B cell (primary cell): ENCODE results near the gene FAM111A. TPM values are rescaled to one million over a fixed set of nuclear protein-coding genes. Genes with fewer than 3 reads are reported as not detected.

Source experiments
- ATAC-seq: fragments of 200-7000 bp; cut with Tn5 transposase; one replicate; pipeline ENCODE4 v1.10.0; 2021; ENCODE audit warnings: low read depth, mild to moderate bottlenecking, moderate number of reproducible peaks, moderate library complexity
- CTCF ChIA-PET: fragments of 350-600 bp; sonication (Branson Sonifier 250); formaldehyde crosslinking; loops from one replicate; lab custom pipeline; 2021; ENCODE audit warnings: antibody characterized with exemption, inconsistent platforms; lab: Charles Lee
- POLR2A ChIA-PET: fragments of 350-600 bp; sonication (Branson Sonifier 250); formaldehyde crosslinking; loops from one replicate; lab custom pipeline; 2021; ENCODE audit warnings: antibody characterized with exemption; lab: Charles Lee
- DNase-seq: peaks from one replicate; pipeline ENCODE4 v3.0.0; 2013
- H2AFZ ChIP-seq: 2 replicates; pipeline ENCODE4 v1.6.1; 2012; ENCODE audit warnings: mild to moderate bottlenecking, low read depth, low read length; ENCODE audit not compliant: insufficient read depth, poor library complexity, severe bottlenecking
- H3K27ac ChIP-seq, 2 donors: 1 replicate in 1 of 2; 2 replicates in 1 of 2; pipeline ENCODE4 v1.5.1; 2012 to 2013; ENCODE audit warnings: low read length in 2 of 2, mild to moderate bottlenecking in 2 of 2, moderate library complexity in 1 of 2
- H3K27me3 ChIP-seq, 4 experiments: fragments of 200-600 bp in 1 of 4; sonication (generic) in 1 of 4; replicated peaks in 1 of 4; 1 replicate in 2 of 4; 2 replicates in 2 of 4; pipeline versions ENCODE4 v1.6.1 to v1.7.0; 2013 to 2016; ENCODE audit warnings: low read length in 3 of 4, mild to moderate bottlenecking in 2 of 4, mixed read lengths in 1 of 4, moderate library complexity in 1 of 4; ENCODE audit not compliant: insufficient read depth in 4 of 4, control insufficient read depth in 3 of 4; ENCODE audit errors: control extremely low read depth in 1 of 4
- H3K36me3 ChIP-seq, 2 experiments: replicated peaks in 1 of 2; 1 replicate in 1 of 2; 2 replicates in 1 of 2; pipeline versions ENCODE4 v1.6.1 to v1.7.1; 2013; ENCODE audit warnings: low read length in 1 of 2; ENCODE audit not compliant: insufficient read depth in 2 of 2, control insufficient read depth in 1 of 2; ENCODE audit errors: control extremely low read depth in 1 of 2, extremely low read depth in 1 of 2
- H3K4me1 ChIP-seq, 2 donors: fragments of 200-600 bp in 1 of 2; sonication (generic) in 1 of 2; 1 replicate in 1 of 2; 2 replicates in 1 of 2; pipeline versions ENCODE4 v1.5.1 to v1.6.1; 2013 to 2017; ENCODE audit warnings: low read length in 2 of 2; ENCODE audit not compliant: control insufficient read depth in 2 of 2, insufficient read depth in 2 of 2
- H3K4me2 ChIP-seq: replicated peaks from 2 replicates; pipeline ENCODE3; 2012; ENCODE audit warnings: mild to moderate bottlenecking, low read depth, low read length; ENCODE audit not compliant: poor library complexity, severe bottlenecking
- H3K4me3 ChIP-seq, 5 experiments: fragments of 200-600 bp in 1 of 5; sonication (generic) in 1 of 5; 1 replicate in 3 of 5; 2 replicates in 2 of 5; pipeline versions ENCODE4 v1.5.1 to v1.7.0; 2011 to 2016; ENCODE audit warnings: low read length in 4 of 5, mild to moderate bottlenecking in 4 of 5, low read depth in 2 of 5, control low read depth in 1 of 5, moderate library complexity in 1 of 5; ENCODE audit not compliant: insufficient read depth in 1 of 5; ENCODE audit errors: control extremely low read depth in 1 of 5, extremely low read depth in 1 of 5
- H3K79me2 ChIP-seq: fragments of 200-600 bp; sonication (generic); one replicate; pipeline ENCODE4 v1.6.0; 2016; ENCODE audit warnings: low read length; ENCODE audit not compliant: control insufficient read depth, insufficient read depth
- H3K9ac ChIP-seq: fragments of 200-600 bp; sonication (generic); 2 replicates; pipeline ENCODE4 v1.6.1; 2017; ENCODE audit warnings: mild to moderate bottlenecking, low read length, moderate library complexity
- H3K9me3 ChIP-seq, 3 donors: one replicate each; pipeline versions ENCODE4 v1.6.1 to v1.7.1; 2013; ENCODE audit warnings: low read length in 2 of 3; ENCODE audit not compliant: control insufficient read depth in 2 of 3, insufficient read depth in 1 of 3; ENCODE audit errors: control extremely low read depth in 1 of 3
- H4K20me1 ChIP-seq: 2 replicates; pipeline ENCODE4 v1.6.0; 2012; ENCODE audit warnings: mild to moderate bottlenecking, low read length; ENCODE audit not compliant: insufficient read depth, control insufficient read depth, poor library complexity, severe bottlenecking
- H3K27ac Mint-ChIP-seq: one replicate; pipeline ENCODE4 v1.8.0; 2021; ENCODE audit warnings: mixed read lengths
- H3K27me3 Mint-ChIP-seq: one replicate; pipeline ENCODE4 v1.8.0; 2021; ENCODE audit warnings: mixed read lengths
- H3K4me1 Mint-ChIP-seq: one replicate; pipeline ENCODE4 v1.8.0; 2021; ENCODE audit warnings: mixed read lengths
- H3K4me3 Mint-ChIP-seq: one replicate; pipeline ENCODE4 v1.8.0; 2021; ENCODE audit warnings: mixed read lengths
- H3K9me3 Mint-ChIP-seq: one replicate; pipeline ENCODE4 v1.8.0; 2022; ENCODE audit warnings: mixed read lengths; ENCODE audit not compliant: insufficient read depth
- CTCF ChIP-seq: fragments of 200-600 bp; IDR thresholded peaks from one replicate; pipeline ENCODE4 v1.8.0; 2022; ENCODE audit warnings: antibody characterized with exemption, mild to moderate bottlenecking
- EZH2 ChIP-seq: IDR thresholded peaks from 2 replicates; pipeline ENCODE4 v1.6.1; 2012; ENCODE audit warnings: borderline replicate concordance, low read depth, mild to moderate bottlenecking, moderate library complexity, low read length; ENCODE audit not compliant: insufficient read depth, poor library complexity, severe bottlenecking
- WGBS: methylation state at CpG from one replicate; pipeline ENCODE4 v1.1.5; 2013; ENCODE audit warnings: missing lambda C conversion rate; ENCODE audit not compliant: insufficient coverage; 5-methylcytosine and 5-hydroxymethylcytosine counted together
- intact Hi-C: fragments of 100-400 bp; cut with micrococcal nuclease; formaldehyde crosslinking; loops from one replicate; pipeline ENCODE4 v1.10.0; 2022
- polyA plus RNA-seq: library from polyadenylated mRNA; depleted of rRNA; stranded (reverse); fragments of >200 nt; gene quantifications from 2 replicates; pipeline ENCODE4 v1.2.3, GENCODE V29; 2012
- total RNA-seq, 2 donors: library from RNA; stranded (reverse); fragments of 120-200 nt in 1 of 2; gene quantifications; 1 replicate in 1 of 2; 2 replicates in 1 of 2; pipeline versions ENCODE4 v1.2.3 to v1.2.4, GENCODE V29; 2013 to 2022

FAM111A gene
- total and polyA plus RNA-seq, 2 donors (not counting 1 experiment from before 2014, with no cell fraction given) = 57.0 to 120 TPM

GRCh38 chr11:59112494-59112893 is 30.2 kb upstream of the FAM111A start:
- Mint-ChIP-seq H3K4me3 (no peak overlapping the region), H3K27ac (no peak overlapping the region), H3K27me3 (no peaks in the 10 kb centered on the region), H3K9me3 (peaks cover 5% of the 10 kb centered on the region), H3K4me1 (peaks cover 41% of the 10 kb centered on the region)
- no peak overlapping the region for H3K9ac ChIP-seq
- H3K36me3 ChIP-seq = peaks cover 1 to 12% of the 10 kb centered on the region in 2 experiments
- TF ChIP-seq EZH2 (no peak), CTCF (no peak)
- ATAC-seq = no peak
- intact Hi-C loops = no loop called here
- H3K27ac ChIP-seq = no peak overlapping the region
- DNase-seq = no peak
- H3K4me2 ChIP-seq = no peak overlapping the region
- peaks cover 0 to 9% (median 7%) of the 10 kb centered on the region in 3 donors for H3K9me3 ChIP-seq
- WGBS = no CpG with 5 or more reads among the region's 2 CpGs
- H3K79me2 ChIP-seq = no peaks in the 10 kb centered on the region
- ChIA-PET CTCF (no interaction called here), POLR2A (no interaction called here)
- peaks cover 19 to 21% of the 10 kb centered on the region in 2 donors for H3K4me1 ChIP-seq
- H3K27me3 ChIP-seq = no peaks in the 10 kb centered on the region
- no peaks in the 10 kb centered on the region for H4K20me1 ChIP-seq
- H3K4me3 ChIP-seq = no peak overlapping the region
- H2AFZ ChIP-seq = no peak overlapping the region

GRCh38 chr11:59114344-59114743 is 28.3 kb upstream of the FAM111A start:
- peaks cover 23% of the 10 kb centered on the region for H3K4me1 Mint-ChIP-seq
- no peak overlapping the region for H3K9ac ChIP-seq
- H3K79me2 ChIP-seq = no peaks in the 10 kb centered on the region
- H3K4me1 ChIP-seq = peaks cover under 1 to 2% of the 10 kb centered on the region in 2 donors
- ChIA-PET POLR2A (no interaction called here), CTCF (interaction anchor here (0.8 kb wide), 1 partner anchor 22 kb away, joined by 4 read pairs; no protein-coding TSS in a partner anchor)
- no peak overlapping the region for H2AFZ ChIP-seq
- peaks cover 1 to 24% of the 10 kb centered on the region in 2 experiments for H3K36me3 ChIP-seq
- no peaks in the 10 kb centered on the region for H3K27me3 Mint-ChIP-seq
- no peaks in the 10 kb centered on the region for H3K27me3 ChIP-seq
- no peak for TF ChIP-seq EZH2
- TF ChIP-seq CTCF = no peak
- intact Hi-C loops = no loop called here
- peaks cover 10% of the 10 kb centered on the region for H3K9me3 Mint-ChIP-seq
- no peak overlapping the region for H3K27ac Mint-ChIP-seq
- ATAC-seq (no peak), DNase-seq (no peak)
- no peak overlapping the region for H3K4me2 ChIP-seq
- H3K9me3 ChIP-seq = peaks cover 3 to 25% (median 21%) of the 10 kb centered on the region in 3 donors
- no peaks in the 10 kb centered on the region for H4K20me1 ChIP-seq
- WGBS = 100% methylated on average over 2 of the region's 3 CpGs
- H3K4me3 Mint-ChIP-seq = no peak overlapping the region
- H3K27ac ChIP-seq = no peak overlapping the region
- H3K4me3 ChIP-seq = no peak overlapping the region
